B cell (primary cell): Measurements from ENCODE around the gene NIPBL. TPM values are rescaled to one million over a fixed set of nuclear protein-coding genes. Genes with fewer than 3 reads are reported as not detected.
A peak's percentile ranks its signal among the peaks of the same experiment; 100 is the strongest.

ENCODE experiments used
- ATAC-seq: fragments of 200-7000 bp; cut with Tn5 transposase; one replicate; pipeline ENCODE4 v1.10.0; 2021; ENCODE audit warnings: low read depth, mild to moderate bottlenecking, moderate number of reproducible peaks, moderate library complexity
- CTCF ChIA-PET: fragments of 350-600 bp; sonication (Branson Sonifier 250); formaldehyde crosslinking; loops from one replicate; lab custom pipeline; 2021; ENCODE audit warnings: antibody characterized with exemption, inconsistent platforms; lab: Charles Lee
- POLR2A ChIA-PET: fragments of 350-600 bp; sonication (Branson Sonifier 250); formaldehyde crosslinking; loops from one replicate; lab custom pipeline; 2021; ENCODE audit warnings: antibody characterized with exemption; lab: Charles Lee
- DNase-seq: peaks from one replicate; pipeline ENCODE4 v3.0.0; 2013
- H2AFZ ChIP-seq: 2 replicates; pipeline ENCODE4 v1.6.1; 2012; ENCODE audit warnings: mild to moderate bottlenecking, low read depth, low read length; ENCODE audit not compliant: insufficient read depth, poor library complexity, severe bottlenecking
- H3K27ac ChIP-seq, 2 donors: 1 replicate in 1 of 2; 2 replicates in 1 of 2; pipeline ENCODE4 v1.5.1; 2012 to 2013; ENCODE audit warnings: low read length in 2 of 2, mild to moderate bottlenecking in 2 of 2, moderate library complexity in 1 of 2
- H3K27me3 ChIP-seq, 4 experiments: fragments of 200-600 bp in 1 of 4; sonication (generic) in 1 of 4; replicated peaks in 1 of 4; 1 replicate in 2 of 4; 2 replicates in 2 of 4; pipeline versions ENCODE4 v1.6.1 to v1.7.0; 2013 to 2016; ENCODE audit warnings: low read length in 3 of 4, mild to moderate bottlenecking in 2 of 4, mixed read lengths in 1 of 4, moderate library complexity in 1 of 4; ENCODE audit not compliant: insufficient read depth in 4 of 4, control insufficient read depth in 3 of 4; ENCODE audit errors: control extremely low read depth in 1 of 4
- H3K36me3 ChIP-seq, 2 experiments: replicated peaks in 1 of 2; 1 replicate in 1 of 2; 2 replicates in 1 of 2; pipeline versions ENCODE4 v1.6.1 to v1.7.1; 2013; ENCODE audit warnings: low read length in 1 of 2; ENCODE audit not compliant: insufficient read depth in 2 of 2, control insufficient read depth in 1 of 2; ENCODE audit errors: control extremely low read depth in 1 of 2, extremely low read depth in 1 of 2
- H3K4me1 ChIP-seq, 2 donors: fragments of 200-600 bp in 1 of 2; sonication (generic) in 1 of 2; 1 replicate in 1 of 2; 2 replicates in 1 of 2; pipeline versions ENCODE4 v1.5.1 to v1.6.1; 2013 to 2017; ENCODE audit warnings: low read length in 2 of 2; ENCODE audit not compliant: control insufficient read depth in 2 of 2, insufficient read depth in 2 of 2
- H3K4me2 ChIP-seq: replicated peaks from 2 replicates; pipeline ENCODE3; 2012; ENCODE audit warnings: mild to moderate bottlenecking, low read depth, low read length; ENCODE audit not compliant: poor library complexity, severe bottlenecking
- H3K4me3 ChIP-seq, 5 experiments: fragments of 200-600 bp in 1 of 5; sonication (generic) in 1 of 5; 1 replicate in 3 of 5; 2 replicates in 2 of 5; pipeline versions ENCODE4 v1.5.1 to v1.7.0; 2011 to 2016; ENCODE audit warnings: low read length in 4 of 5, mild to moderate bottlenecking in 4 of 5, low read depth in 2 of 5, control low read depth in 1 of 5, moderate library complexity in 1 of 5; ENCODE audit not compliant: insufficient read depth in 1 of 5; ENCODE audit errors: control extremely low read depth in 1 of 5, extremely low read depth in 1 of 5
- H3K79me2 ChIP-seq: fragments of 200-600 bp; sonication (generic); one replicate; pipeline ENCODE4 v1.6.0; 2016; ENCODE audit warnings: low read length; ENCODE audit not compliant: control insufficient read depth, insufficient read depth
- H3K9ac ChIP-seq: fragments of 200-600 bp; sonication (generic); 2 replicates; pipeline ENCODE4 v1.6.1; 2017; ENCODE audit warnings: mild to moderate bottlenecking, low read length, moderate library complexity
- H3K9me3 ChIP-seq, 3 donors: one replicate each; pipeline versions ENCODE4 v1.6.1 to v1.7.1; 2013; ENCODE audit warnings: low read length in 2 of 3; ENCODE audit not compliant: control insufficient read depth in 2 of 3, insufficient read depth in 1 of 3; ENCODE audit errors: control extremely low read depth in 1 of 3
- H4K20me1 ChIP-seq: 2 replicates; pipeline ENCODE4 v1.6.0; 2012; ENCODE audit warnings: mild to moderate bottlenecking, low read length; ENCODE audit not compliant: insufficient read depth, control insufficient read depth, poor library complexity, severe bottlenecking
- H3K27ac Mint-ChIP-seq: one replicate; pipeline ENCODE4 v1.8.0; 2021; ENCODE audit warnings: mixed read lengths
- H3K27me3 Mint-ChIP-seq: one replicate; pipeline ENCODE4 v1.8.0; 2021; ENCODE audit warnings: mixed read lengths
- H3K4me1 Mint-ChIP-seq: one replicate; pipeline ENCODE4 v1.8.0; 2021; ENCODE audit warnings: mixed read lengths
- H3K4me3 Mint-ChIP-seq: one replicate; pipeline ENCODE4 v1.8.0; 2021; ENCODE audit warnings: mixed read lengths
- H3K9me3 Mint-ChIP-seq: one replicate; pipeline ENCODE4 v1.8.0; 2022; ENCODE audit warnings: mixed read lengths; ENCODE audit not compliant: insufficient read depth
- CTCF ChIP-seq: fragments of 200-600 bp; IDR thresholded peaks from one replicate; pipeline ENCODE4 v1.8.0; 2022; ENCODE audit warnings: antibody characterized with exemption, mild to moderate bottlenecking
- EZH2 ChIP-seq: IDR thresholded peaks from 2 replicates; pipeline ENCODE4 v1.6.1; 2012; ENCODE audit warnings: borderline replicate concordance, low read depth, mild to moderate bottlenecking, moderate library complexity, low read length; ENCODE audit not compliant: insufficient read depth, poor library complexity, severe bottlenecking
- WGBS: methylation state at CpG from one replicate; pipeline ENCODE4 v1.1.5; 2013; ENCODE audit warnings: missing lambda C conversion rate; ENCODE audit not compliant: insufficient coverage; 5-methylcytosine and 5-hydroxymethylcytosine counted together
- intact Hi-C: fragments of 100-400 bp; cut with micrococcal nuclease; formaldehyde crosslinking; loops from one replicate; pipeline ENCODE4 v1.10.0; 2022
- polyA plus RNA-seq: library from polyadenylated mRNA; depleted of rRNA; stranded (reverse); fragments of >200 nt; gene quantifications from 2 replicates; pipeline ENCODE4 v1.2.3, GENCODE V29; 2012
- total RNA-seq, 2 donors: library from RNA; stranded (reverse); fragments of 120-200 nt in 1 of 2; gene quantifications; 1 replicate in 1 of 2; 2 replicates in 1 of 2; pipeline versions ENCODE4 v1.2.3 to v1.2.4, GENCODE V29; 2013 to 2022

NIPBL gene
- total and polyA plus RNA-seq, 2 donors (not counting 1 experiment from before 2014, with no cell fraction given): 24.7 to 112 TPM

- Histone ChIP-seq H4K20me1 (no peaks in the 10 kb centered on the region), H3K79me2 (no peaks in the 10 kb centered on the region), H3K36me3 (peaks cover 3 to 58% of the 10 kb centered on the region in 2 experiments), H3K9ac (no peak overlapping the region), H2AFZ (no peak overlapping the region), H3K4me1 (no peaks in the 10 kb centered on the region), H3K9me3 (no peaks in the 10 kb centered on the region), H3K27me3 (no peaks in the 10 kb centered on the region), H3K4me3 (no peak overlapping the region), H3K27ac (no peak overlapping the region), H3K4me2 (no peak overlapping the region)
- ATAC-seq (no peak), DNase-seq (no peak)
- no peak overlapping the region for H3K27ac Mint-ChIP-seq
- ChIA-PET POLR2A (no interaction called here), CTCF (interaction anchor here (6.4 kb wide), 1 partner anchor 265 kb away, joined by 67 read pairs; no protein-coding TSS in a partner anchor)
- intact Hi-C loops: no loop called here
- H3K4me1 Mint-ChIP-seq: no peaks in the 10 kb centered on the region
- no peaks in the 10 kb centered on the region for H3K9me3 Mint-ChIP-seq
- no peaks in the 10 kb centered on the region for H3K27me3 Mint-ChIP-seq
- no peak for TF ChIP-seq CTCF
- TF ChIP-seq EZH2: no peak
- no CpG with 5 or more reads among the region's 1 CpG for WGBS
- H3K4me3 Mint-ChIP-seq: no peak overlapping the region
Measured at GRCh38 chr5:37002176-37002751, 125.7 kb downstream of the NIPBL start.

- no peak overlapping the region for H3K27ac Mint-ChIP-seq
- H3K27ac ChIP-seq: peak overlapping the region in 1 of 2 donors; percentile 12
- intact Hi-C loops: loop anchor here (2.0 kb wide), 2 partner anchors 18 to 276 kb away; no protein-coding TSS in a partner anchor
- no peak for DNase-seq
- no peaks in the 10 kb centered on the region for H4K20me1 ChIP-seq
- POLR2A ChIA-PET: interaction anchor here (0.6 kb wide), 1 partner anchor 51 kb away, joined by 3 read pairs; no protein-coding TSS in a partner anchor
- H3K4me3 ChIP-seq: no peak overlapping the region
- no peaks in the 10 kb centered on the region for H3K9me3 ChIP-seq
- no peak overlapping the region for H3K9ac ChIP-seq
- no peak for TF ChIP-seq CTCF
- TF ChIP-seq EZH2: no peak
- no peaks in the 10 kb centered on the region for H3K4me1 ChIP-seq
- H3K4me1 Mint-ChIP-seq: no peaks in the 10 kb centered on the region
- H3K4me3 Mint-ChIP-seq: no peak overlapping the region
- peaks cover 2 to 66% of the 10 kb centered on the region in 2 experiments for H3K36me3 ChIP-seq
- CTCF ChIA-PET: interaction anchor here (0.6 to 6.4 kb wide), 16 partner anchors 8 to 315 kb away, joined by 3 to 67 read pairs (median 4); no protein-coding TSS in a partner anchor
- no peak for ATAC-seq
- H3K27me3 ChIP-seq: no peaks in the 10 kb centered on the region
- H3K9me3 Mint-ChIP-seq: no peaks in the 10 kb centered on the region
- no peaks in the 10 kb centered on the region for H3K27me3 Mint-ChIP-seq
- H3K79me2 ChIP-seq: no peaks in the 10 kb centered on the region
- H3K4me2 ChIP-seq: no peak overlapping the region
- H2AFZ ChIP-seq: no peak overlapping the region
- no CpG with 5 or more reads among the region's 6 CpGs for WGBS
Measured at GRCh38 chr5:37005252-37005651, 128.7 kb downstream of the NIPBL start.
